ENCODE data around the gene ST3GAL3.
"Not testable (repeated sequence)": the region's sequence is repeated elsewhere in the genome, so short reads cannot be mapped to it uniquely, and the experiment has no call there.

ST3GAL3 gene

GRCh38 chr1:43704838-43705237, 2.5 kb upstream of the ST3GAL3 start:
- DNase-seq: no peak

- DNase-seq: no peak
Measured at GRCh38 chr1:43705334-43705733, 2.0 kb upstream of the ST3GAL3 start.

GRCh38 chr1:43705982-43706597, 1.2 kb upstream of the ST3GAL3 start:
- no peak for DNase-seq

- no peak for DNase-seq
Measured at GRCh38 chr1:43706598-43707189, 642 bp upstream of the ST3GAL3 start.

GRCh38 chr1:43708002-43708410, 670 bp downstream of the ST3GAL3 start:
- DNase-seq: no peak

GRCh38 chr1:43711049-43711448, 3.7 kb downstream of the ST3GAL3 start:
- DNase-seq: no peak

- DNase-seq: no peak
Measured at GRCh38 chr1:43711524-43712386, 4.4 kb downstream of the ST3GAL3 start.

GRCh38 chr1:43716559-43717281, 9.4 kb downstream of the ST3GAL3 start:
- DNase-seq: no peak

GRCh38 chr1:43719063-43719462, 11.7 kb downstream of the ST3GAL3 start:
- no peak for DNase-seq

- not testable (repeated sequence) for DNase-seq
Measured at GRCh38 chr1:43719670-43720419, 12.5 kb downstream of the ST3GAL3 start.

GRCh38 chr1:43722810-43723209, 15.5 kb downstream of the ST3GAL3 start:
- no peak for DNase-seq

- no peak for DNase-seq
Measured at GRCh38 chr1:43729816-43730463, 22.6 kb downstream of the ST3GAL3 start.

GRCh38 chr1:43731867-43732531, 24.7 kb downstream of the ST3GAL3 start:
- DNase-seq: no peak

- no peak for DNase-seq
Measured at GRCh38 chr1:43736819-43737218, 29.5 kb downstream of the ST3GAL3 start.

- no peak for DNase-seq
Measured at GRCh38 chr1:43742026-43742425, 34.7 kb downstream of the ST3GAL3 start.

GRCh38 chr1:43743206-43743605, 35.9 kb downstream of the ST3GAL3 start:
- no peak for DNase-seq

- DNase-seq: no peak
Measured at GRCh38 chr1:43747736-43748135, 40.4 kb downstream of the ST3GAL3 start.

- DNase-seq: no peak
Measured at GRCh38 chr1:43750083-43750482, 42.7 kb downstream of the ST3GAL3 start.

- no peak for DNase-seq
Measured at GRCh38 chr1:43753422-43753821, 46.1 kb downstream of the ST3GAL3 start.

GRCh38 chr1:43754892-43755291, 47.6 kb downstream of the ST3GAL3 start:
- DNase-seq: no peak

- DNase-seq: no peak
Measured at GRCh38 chr1:43757343-43758053, 50.2 kb downstream of the ST3GAL3 start.

Measured in NCI-H1092 (cell line).